Fibroblast of skin of scalp (primary cell): Measurements from ENCODE around the gene LDLRAP1. TPM values are rescaled to one million over a fixed set of nuclear protein-coding genes. Genes with fewer than 3 reads are reported as not detected.
"Not testable (repeated sequence)": the region's sequence is repeated elsewhere in the genome, so short reads cannot be mapped to it uniquely, and the experiment has no call there.

Source experiments
- DNase-seq: peaks from one replicate; pipeline ENCODE4 v3.0.0-alpha.2; 2013
- polyA plus RNA-seq, 2 experiments: library from polyadenylated mRNA; unstranded; fragments of 120-200 nt; gene quantifications; one replicate each; pipeline ENCODE4 v1.2.1, GENCODE V29; 2013; ENCODE audit not compliant: insufficient read length in 2 of 2

The LDLRAP1 gene
- polyA plus RNA-seq (2013, experiment 1 of 2; ENCODE audit: insufficient read length), result 28.3 TPM
- polyA plus RNA-seq (2013, experiment 2 of 2; ENCODE audit: insufficient read length), result 26.8 TPM

GRCh38 chr1:25543425-25544242, at the start of gene LDLRAP1:
TSS of gene LDLRAP1 (plus strand) at chr1:25543606. CDS start at chr1:25543699, 93 bp downstream.
- DNase-seq, result peak; percentile 80

- no peak for DNase-seq
These were observed 48.5 kb upstream of the LDLRAP1 start for GRCh38 chr1:25494952-25495351.

- DNase-seq, result peak; percentile 73
These were observed 42.7 kb upstream of the LDLRAP1 start for GRCh38 chr1:25500694-25501093.

- DNase-seq, result peak; percentile 91
These were observed 42.0 kb upstream of the LDLRAP1 start for GRCh38 chr1:25501235-25502058.

- DNase-seq, result peak; percentile 76
These were observed 40.4 kb upstream of the LDLRAP1 start for GRCh38 chr1:25502957-25503356.

GRCh38 chr1:25503551-25504426, 39.6 kb upstream of the LDLRAP1 start:
- DNase-seq, result peak; percentile 25

GRCh38 chr1:25504706-25505595, 38.5 kb upstream of the LDLRAP1 start:
- peak; percentile 67 for DNase-seq

GRCh38 chr1:25505656-25506385, 37.6 kb upstream of the LDLRAP1 start:
- DNase-seq, result peak; percentile 38

GRCh38 chr1:25506566-25507463, 36.6 kb upstream of the LDLRAP1 start:
- DNase-seq, result not testable (repeated sequence)

- no peak for DNase-seq
These were observed 29.7 kb upstream of the LDLRAP1 start for GRCh38 chr1:25513666-25514065.

GRCh38 chr1:25515033-25515432, 28.4 kb upstream of the LDLRAP1 start:
- DNase-seq, result no peak

GRCh38 chr1:25516686-25517085, 26.7 kb upstream of the LDLRAP1 start:
- DNase-seq, result no peak

GRCh38 chr1:25517476-25518394, 25.7 kb upstream of the LDLRAP1 start:
- DNase-seq, result no peak

GRCh38 chr1:25519624-25520023, 23.8 kb upstream of the LDLRAP1 start:
- DNase-seq, result peak; percentile 77

- peak; percentile 59 for DNase-seq
These were observed 22.9 kb upstream of the LDLRAP1 start for GRCh38 chr1:25520446-25521061.

- peak; percentile 29 for DNase-seq
These were observed 21.3 kb upstream of the LDLRAP1 start for GRCh38 chr1:25522031-25522655.

- peak; percentile 41 for DNase-seq
These were observed 19.9 kb upstream of the LDLRAP1 start for GRCh38 chr1:25523542-25523941.
